ENCODE measurements around the gene MMP24.

- TF ChIP-seq, protein P1, sequence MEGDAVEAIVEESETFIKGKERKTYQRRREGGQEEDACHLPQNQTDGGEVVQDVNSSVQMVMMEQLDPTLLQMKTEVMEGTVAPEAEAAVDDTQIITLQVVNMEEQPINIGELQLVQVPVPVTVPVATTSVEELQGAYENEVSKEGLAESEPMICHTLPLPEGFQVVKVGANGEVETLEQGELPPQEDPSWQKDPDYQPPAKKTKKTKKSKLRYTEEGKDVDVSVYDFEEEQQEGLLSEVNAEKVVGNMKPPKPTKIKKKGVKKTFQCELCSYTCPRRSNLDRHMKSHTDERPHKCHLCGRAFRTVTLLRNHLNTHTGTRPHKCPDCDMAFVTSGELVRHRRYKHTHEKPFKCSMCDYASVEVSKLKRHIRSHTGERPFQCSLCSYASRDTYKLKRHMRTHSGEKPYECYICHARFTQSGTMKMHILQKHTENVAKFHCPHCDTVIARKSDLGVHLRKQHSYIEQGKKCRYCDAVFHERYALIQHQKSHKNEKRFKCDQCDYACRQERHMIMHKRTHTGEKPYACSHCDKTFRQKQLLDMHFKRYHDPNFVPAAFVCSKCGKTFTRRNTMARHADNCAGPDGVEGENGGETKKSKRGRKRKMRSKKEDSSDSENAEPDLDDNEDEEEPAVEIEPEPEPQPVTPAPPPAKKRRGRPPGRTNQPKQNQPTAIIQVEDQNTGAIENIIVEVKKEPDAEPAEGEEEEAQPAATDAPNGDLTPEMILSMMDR (IDR thresholded peaks at IDR 0.05) = no peak
- no peak for TF ChIP-seq POLR2AphosphoS5 (IDR thresholded peaks at IDR 0.05)
- no peak for TF ChIP-seq EP300 (IDR thresholded peaks at IDR 0.05)
Observed at GRCh38 chr20:35276408-35276807, 49.9 kb downstream of the MMP24 start.
